ENCODE results near the gene CACNA2D3.

DNA sequence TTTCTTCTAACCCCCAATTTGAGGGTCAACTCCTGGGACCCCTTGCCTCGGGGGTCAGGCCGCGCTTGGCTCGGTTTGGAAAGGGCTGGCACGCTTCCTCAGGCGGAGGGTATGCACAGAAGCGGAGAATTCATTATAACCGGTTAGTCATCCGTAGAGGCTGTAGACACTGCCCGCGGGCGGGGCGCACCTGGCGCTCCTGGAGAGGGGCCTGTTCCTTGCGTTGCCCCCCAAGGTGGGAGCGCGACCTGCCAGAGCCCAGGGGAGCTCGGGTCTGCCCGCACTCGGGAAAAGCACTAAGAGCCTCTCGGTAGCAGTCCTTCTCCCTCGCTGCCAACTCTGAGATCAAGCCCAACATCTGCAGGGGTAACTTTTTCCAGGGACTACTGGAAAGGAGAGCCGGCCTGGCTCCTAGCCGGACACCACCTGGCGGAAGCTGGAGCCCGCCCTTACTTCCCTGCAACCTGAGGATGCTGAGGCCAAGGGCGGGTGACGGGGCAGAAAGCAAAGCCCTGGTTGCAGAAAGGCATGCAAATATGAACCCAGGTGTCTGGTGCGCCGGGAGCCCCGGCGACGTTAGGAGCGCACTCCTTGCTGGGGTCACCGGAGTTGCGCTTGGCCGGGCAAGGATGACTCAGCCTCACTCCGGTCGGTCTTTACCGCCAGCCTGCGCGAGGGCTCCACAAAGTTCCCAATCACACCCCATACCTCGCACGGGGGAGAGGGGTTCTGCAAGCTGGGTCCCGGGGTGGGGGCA, 1.5 kb upstream of the CACNA2D3 start:
- no peak for TF ChIP-seq POLR2AphosphoS5 (IDR thresholded peaks at IDR 0.05; ENCODE audit: borderline replicate concordance, low read depth, low read length)
- no peak for TF ChIP-seq EZH2 (IDR thresholded peaks at IDR 0.05)
